Measurements from ENCODE around the gene DDX39A. TPM values are rescaled to one million over a fixed set of nuclear protein-coding genes. Genes with fewer than 3 reads are reported as not detected.

DDX39A gene
- total and polyA plus RNA-seq, 2 donors = 133 to 197 TPM

DNA sequence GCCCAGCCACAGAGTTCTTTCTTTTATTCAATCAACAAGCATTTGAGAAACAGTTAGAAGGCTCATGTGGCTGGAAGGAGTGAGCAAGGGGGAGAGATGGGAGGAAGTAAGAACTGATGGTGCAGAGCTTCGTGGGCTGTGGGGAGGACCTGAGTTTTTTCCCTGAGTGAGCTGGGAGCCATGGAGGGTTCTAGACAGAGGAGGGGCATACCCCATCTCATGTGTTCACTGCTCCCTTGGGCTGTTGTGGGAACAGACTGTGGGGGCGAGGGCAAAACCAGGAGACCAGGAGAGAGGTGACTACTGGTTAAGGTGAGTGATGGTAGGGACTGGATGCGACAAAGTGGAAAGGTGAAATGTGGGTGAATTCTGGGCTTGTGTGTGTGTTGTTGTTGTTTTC is 11.6 kb upstream of the DDX39A start:
- no peak overlapping the region for H3K27ac ChIP-seq (ENCODE audit: low read depth in 1 of 2, low read length in 1 of 2)
- H3K4me3 ChIP-seq (ENCODE audit: low read length in 2 of 2) = no peak overlapping the region
- WGBS = 74% methylated on average over 3 of the region's 3 CpGs
- peaks cover 0 to 4% of the 10 kb centered on the region in 2 donors for H3K9me3 ChIP-seq (ENCODE audit: control insufficient read depth in 2 of 2, insufficient read depth in 1 of 2, low read length in 1 of 2)
- peaks cover 9 to 30% of the 10 kb centered on the region in 2 donors for H3K4me1 ChIP-seq (ENCODE audit: control insufficient read depth in 2 of 2, insufficient read depth in 2 of 2, low read length in 2 of 2)
- H3K27me3 ChIP-seq (ENCODE audit: control insufficient read depth in 2 of 2, insufficient read depth in 1 of 2, low read length in 1 of 2) = peaks cover 0 to 10% of the 10 kb centered on the region in 2 donors
- H3K36me3 ChIP-seq (ENCODE audit: control insufficient read depth in 2 of 2, insufficient read depth in 2 of 2, low read length in 1 of 2) = peaks cover 0 to 4% of the 10 kb centered on the region in 2 donors
- DNase-seq (ENCODE audit: low read depth in 6 of 9, low spot score in 9 of 9) = no peak

DNA sequence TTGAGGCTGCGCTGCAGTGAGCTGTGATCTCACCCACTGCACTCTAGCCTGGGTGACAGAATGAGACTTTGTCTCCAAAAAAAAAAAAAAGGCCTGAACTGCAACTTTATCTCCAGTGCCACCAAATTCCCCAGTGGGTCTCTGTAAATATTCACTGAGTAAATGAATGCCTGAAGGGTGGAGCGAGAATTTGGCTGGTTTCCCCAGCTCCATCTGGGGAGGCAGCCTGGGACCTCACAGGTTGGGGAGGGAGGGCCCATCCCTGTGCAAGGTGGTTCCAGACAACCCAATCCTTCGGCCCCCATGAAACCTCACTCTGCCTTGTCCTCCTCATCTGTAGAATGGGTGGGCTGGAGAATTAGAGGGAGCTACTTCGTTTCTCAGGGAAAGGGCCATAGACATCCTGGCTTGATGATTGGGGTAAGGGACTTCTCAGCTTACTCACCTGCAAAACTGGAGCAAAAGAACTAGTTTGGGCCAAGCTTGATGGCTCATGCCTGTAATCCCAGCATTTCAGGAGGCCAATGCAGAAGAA is 9.8 kb upstream of the DDX39A start:
- Histone ChIP-seq H3K27me3 (ENCODE audit: control insufficient read depth in 2 of 2, insufficient read depth in 1 of 2, low read length in 1 of 2) (peaks cover 0 to 10% of the 10 kb centered on the region in 2 donors), H3K36me3 (ENCODE audit: control insufficient read depth in 2 of 2, insufficient read depth in 2 of 2, low read length in 1 of 2) (no peaks in the 10 kb centered on the region), H3K4me1 (ENCODE audit: control insufficient read depth in 2 of 2, insufficient read depth in 2 of 2, low read length in 2 of 2) (peaks cover 7 to 17% of the 10 kb centered on the region in 2 donors), H3K4me3 (ENCODE audit: low read length in 2 of 2) (no peak overlapping the region), H3K9me3 (ENCODE audit: control insufficient read depth in 2 of 2, insufficient read depth in 1 of 2, low read length in 1 of 2) (no peaks in the 10 kb centered on the region), H3K27ac (ENCODE audit: low read depth in 1 of 2, low read length in 1 of 2) (no peak overlapping the region)
- DNase-seq (ENCODE audit: low read depth in 6 of 9, low spot score in 9 of 9) = no peak
- 96% methylated on average over 4 of the region's 4 CpGs for WGBS

DNA sequence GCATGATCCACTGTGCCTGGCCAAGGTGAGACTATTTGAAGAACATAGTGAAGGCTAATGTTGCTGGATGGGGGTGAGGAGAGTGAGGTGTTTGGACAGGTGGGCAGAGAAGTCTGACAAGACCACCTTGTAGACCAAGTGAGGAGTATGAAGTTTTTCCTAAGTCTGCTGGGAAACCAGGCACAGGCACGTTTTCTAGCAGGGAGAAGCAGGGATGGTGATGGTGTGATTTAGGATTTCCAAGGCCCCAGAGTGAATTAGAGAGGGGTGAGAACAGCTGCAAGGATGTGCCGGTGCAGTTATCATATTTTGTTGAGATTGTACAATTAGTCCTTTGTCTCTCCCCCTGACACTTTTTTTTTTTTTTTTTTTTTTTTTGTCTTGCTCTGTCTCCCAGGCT is 8.3 kb upstream of the DDX39A start:
- WGBS = 89% methylated on average over 2 of the region's 2 CpGs
- H3K36me3 ChIP-seq (ENCODE audit: control insufficient read depth in 2 of 2, insufficient read depth in 2 of 2, low read length in 1 of 2) = no peaks in the 10 kb centered on the region
- DNase-seq (ENCODE audit: low read depth in 6 of 9, low spot score in 9 of 9) = no peak
- H3K4me1 ChIP-seq (ENCODE audit: control insufficient read depth in 2 of 2, insufficient read depth in 2 of 2, low read length in 2 of 2) = peaks cover 0 to 7% of the 10 kb centered on the region in 2 donors
- no peaks in the 10 kb centered on the region for H3K9me3 ChIP-seq (ENCODE audit: control insufficient read depth in 2 of 2, insufficient read depth in 1 of 2, low read length in 1 of 2)
- no peak overlapping the region for H3K27ac ChIP-seq (ENCODE audit: low read depth in 1 of 2, low read length in 1 of 2)
- peaks cover 0 to 10% of the 10 kb centered on the region in 2 donors for H3K27me3 ChIP-seq (ENCODE audit: control insufficient read depth in 2 of 2, insufficient read depth in 1 of 2, low read length in 1 of 2)
- H3K4me3 ChIP-seq (ENCODE audit: low read length in 2 of 2) = no peak overlapping the region

DNA sequence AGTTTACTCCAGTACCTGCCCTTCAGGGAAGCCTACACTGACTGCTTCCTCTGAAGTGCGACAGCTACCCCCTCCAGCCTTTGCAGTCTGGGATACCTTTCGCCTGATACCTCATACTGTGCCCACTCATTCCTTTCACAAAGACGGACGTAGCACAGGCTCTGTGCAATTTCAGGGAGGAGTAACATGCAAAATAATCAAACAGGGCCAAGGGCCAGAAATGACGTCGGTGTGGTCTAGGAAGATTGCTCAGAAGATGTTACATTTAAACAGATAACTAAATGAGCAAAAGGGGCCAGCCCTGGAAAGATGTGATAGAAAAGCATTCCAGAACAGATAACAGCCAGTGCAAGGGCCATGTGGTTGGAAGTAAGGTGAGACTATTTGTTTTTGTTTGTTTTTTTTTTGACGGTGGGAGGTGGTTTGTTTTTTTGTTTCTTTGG is 6.6 kb upstream of the DDX39A start:
- Histone ChIP-seq H3K4me3 (ENCODE audit: low read length in 2 of 2) (no peak overlapping the region), H3K27me3 (ENCODE audit: control insufficient read depth in 2 of 2, insufficient read depth in 1 of 2, low read length in 1 of 2) (peaks cover 0 to 2% of the 10 kb centered on the region in 2 donors), H3K27ac (ENCODE audit: low read depth in 1 of 2, low read length in 1 of 2) (no peak overlapping the region), H3K9me3 (ENCODE audit: control insufficient read depth in 2 of 2, insufficient read depth in 1 of 2, low read length in 1 of 2) (no peaks in the 10 kb centered on the region), H3K4me1 (ENCODE audit: control insufficient read depth in 2 of 2, insufficient read depth in 2 of 2, low read length in 2 of 2) (no peaks in the 10 kb centered on the region), H3K36me3 (ENCODE audit: control insufficient read depth in 2 of 2, insufficient read depth in 2 of 2, low read length in 1 of 2) (no peaks in the 10 kb centered on the region)
- 96% methylated on average over 7 of the region's 7 CpGs for WGBS
- no peak for DNase-seq (ENCODE audit: low read depth in 6 of 9, low spot score in 9 of 9)

DNA sequence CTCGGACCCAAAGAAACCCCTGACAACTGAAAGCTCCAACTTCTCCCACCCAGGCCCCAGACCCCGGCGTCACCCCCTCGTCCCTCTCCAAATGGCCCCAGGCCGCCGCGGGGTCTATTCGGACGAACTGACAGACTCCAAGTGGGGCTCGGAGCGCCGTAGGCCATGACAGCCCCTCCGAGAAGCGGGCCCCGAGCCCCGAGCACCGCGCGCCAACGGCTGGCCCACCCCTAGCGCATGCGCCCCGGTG is 360 bp downstream of the DDX39A start:
- DNase-seq (ENCODE audit: low read depth in 6 of 9, low spot score in 9 of 9) = peak in 1 of 9 donors; percentile 67
- Histone ChIP-seq H3K4me3 (ENCODE audit: low read length in 2 of 2) (peak overlapping the region; percentile 64 to 79), H3K4me1 (ENCODE audit: control insufficient read depth in 2 of 2, insufficient read depth in 2 of 2, low read length in 2 of 2) (peaks cover 15 to 33% of the 10 kb centered on the region in 2 donors), H3K27me3 (ENCODE audit: control insufficient read depth in 2 of 2, insufficient read depth in 1 of 2, low read length in 1 of 2) (no peaks in the 10 kb centered on the region), H3K27ac (ENCODE audit: low read depth in 1 of 2, low read length in 1 of 2) (peak overlapping the region; percentile 95 to 97), H3K36me3 (ENCODE audit: control insufficient read depth in 2 of 2, insufficient read depth in 2 of 2, low read length in 1 of 2) (peaks cover 11 to 31% of the 10 kb centered on the region in 2 donors), H3K9me3 (ENCODE audit: control insufficient read depth in 2 of 2, insufficient read depth in 1 of 2, low read length in 1 of 2) (peaks cover 0 to 6% of the 10 kb centered on the region in 2 donors)
- WGBS = under 1% methylated on average over 23 of the region's 23 CpGs

DNA sequence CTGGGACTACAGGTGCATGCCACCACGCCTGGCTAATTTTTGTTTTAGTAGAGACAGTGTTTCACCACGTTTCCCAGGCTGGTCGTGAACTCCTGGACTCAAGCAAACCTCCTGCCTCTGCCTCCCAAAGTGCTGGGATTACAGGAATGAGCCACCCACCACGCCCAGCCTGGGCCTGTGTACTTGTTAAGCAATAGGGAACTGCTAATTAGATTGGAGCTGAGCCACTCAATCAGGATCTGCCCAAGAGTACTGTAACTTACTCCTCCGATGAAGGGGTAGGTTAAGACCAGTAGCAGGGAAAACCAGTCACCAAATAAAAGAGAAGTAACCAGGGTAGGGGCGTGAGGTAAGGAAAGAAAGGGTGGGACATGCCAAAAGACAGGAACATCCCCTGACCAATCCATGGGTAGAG is 2.3 kb downstream of the DDX39A start:
- Histone ChIP-seq H3K27me3 (ENCODE audit: control insufficient read depth in 2 of 2, insufficient read depth in 1 of 2, low read length in 1 of 2) (no peaks in the 10 kb centered on the region), H3K9me3 (ENCODE audit: control insufficient read depth in 2 of 2, insufficient read depth in 1 of 2, low read length in 1 of 2) (peaks cover 0 to 6% of the 10 kb centered on the region in 2 donors), H3K4me1 (ENCODE audit: control insufficient read depth in 2 of 2, insufficient read depth in 2 of 2, low read length in 2 of 2) (peaks cover 15 to 36% of the 10 kb centered on the region in 2 donors), H3K27ac (ENCODE audit: low read depth in 1 of 2, low read length in 1 of 2) (no peak overlapping the region), H3K36me3 (ENCODE audit: control insufficient read depth in 2 of 2, insufficient read depth in 2 of 2, low read length in 1 of 2) (peaks cover 28 to 50% of the 10 kb centered on the region in 2 donors), H3K4me3 (ENCODE audit: low read length in 2 of 2) (no peak overlapping the region)
- DNase-seq (ENCODE audit: low read depth in 6 of 9, low spot score in 9 of 9) = no peak
- WGBS = 77% methylated on average over 6 of the region's 6 CpGs

DNA sequence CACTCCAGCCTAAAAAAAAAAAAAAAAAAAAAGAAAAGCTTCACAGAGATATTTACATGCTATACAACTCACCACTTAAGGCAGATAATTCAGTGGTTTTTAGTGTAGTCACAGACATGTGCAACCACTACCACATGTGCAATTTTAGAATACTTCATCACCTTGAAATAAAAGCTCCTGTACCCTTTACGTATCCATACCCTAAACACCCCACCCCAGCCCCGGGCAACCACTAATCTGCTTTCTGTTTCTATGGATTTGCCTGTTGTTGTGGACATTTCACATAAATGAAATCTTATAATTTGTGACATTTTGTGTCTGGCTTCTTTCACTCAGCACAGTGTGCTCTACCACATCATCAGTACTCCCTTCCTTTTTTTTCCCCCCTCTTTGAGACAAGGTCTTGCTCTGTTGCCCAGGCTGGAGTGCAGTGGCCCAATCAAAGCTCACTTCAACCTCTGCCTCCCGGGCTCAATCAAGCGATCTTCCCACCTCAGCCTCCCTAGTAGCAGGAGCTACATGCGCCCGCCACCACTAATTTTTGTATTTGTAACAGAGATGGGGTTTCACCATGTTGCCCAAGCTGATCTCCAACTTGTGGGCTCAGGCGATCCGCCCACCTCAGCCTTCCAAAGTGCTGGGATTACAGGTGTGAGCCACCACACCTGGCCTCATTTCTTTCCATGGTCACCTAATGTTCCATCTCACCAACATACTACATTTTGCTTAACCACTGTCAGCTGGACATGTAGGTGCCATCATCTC is 4.0 kb downstream of the DDX39A start:
- H3K4me1 ChIP-seq (ENCODE audit: control insufficient read depth in 2 of 2, insufficient read depth in 2 of 2, low read length in 2 of 2) = peaks cover 15 to 36% of the 10 kb centered on the region in 2 donors
- H3K36me3 ChIP-seq (ENCODE audit: control insufficient read depth in 2 of 2, insufficient read depth in 2 of 2, low read length in 1 of 2) = peaks cover 45 to 67% of the 10 kb centered on the region in 2 donors
- peaks cover 0 to 6% of the 10 kb centered on the region in 2 donors for H3K9me3 ChIP-seq (ENCODE audit: control insufficient read depth in 2 of 2, insufficient read depth in 1 of 2, low read length in 1 of 2)
- WGBS = 97% methylated on average over 8 of the region's 8 CpGs
- DNase-seq (ENCODE audit: low read depth in 6 of 9, low spot score in 9 of 9) = no peak
- H3K27ac ChIP-seq (ENCODE audit: low read depth in 1 of 2, low read length in 1 of 2) = no peak overlapping the region
- no peak overlapping the region for H3K4me3 ChIP-seq (ENCODE audit: low read length in 2 of 2)
- no peaks in the 10 kb centered on the region for H3K27me3 ChIP-seq (ENCODE audit: control insufficient read depth in 2 of 2, insufficient read depth in 1 of 2, low read length in 1 of 2)

DNA sequence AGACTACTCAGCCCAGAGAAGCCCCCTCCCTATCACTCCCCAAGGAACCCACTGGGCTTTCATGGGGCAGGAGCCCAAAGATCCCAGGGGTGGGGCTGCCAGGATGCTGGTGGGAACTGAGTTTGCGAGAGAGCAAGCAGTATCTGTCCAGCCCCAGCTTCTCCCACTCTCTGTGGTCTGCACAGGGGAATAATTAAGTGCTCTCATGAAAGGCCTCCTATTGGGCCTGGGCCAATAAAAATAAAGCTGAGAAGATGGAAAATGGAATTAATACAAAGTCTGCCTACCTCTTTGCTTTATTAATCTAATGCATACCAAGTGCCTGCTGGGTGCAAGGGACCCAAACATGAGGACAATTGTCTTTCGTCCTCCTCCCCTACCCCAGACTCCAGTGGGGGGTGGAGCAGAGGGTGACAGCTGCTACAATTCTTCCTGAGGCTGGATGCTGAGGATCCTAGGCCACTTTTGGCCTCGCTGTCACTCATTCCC is 5.4 kb downstream of the DDX39A start:
- no peak for DNase-seq (ENCODE audit: low read depth in 6 of 9, low spot score in 9 of 9)
- Histone ChIP-seq H3K36me3 (ENCODE audit: control insufficient read depth in 2 of 2, insufficient read depth in 2 of 2, low read length in 1 of 2) (peaks cover 59 to 80% of the 10 kb centered on the region in 2 donors), H3K4me3 (ENCODE audit: low read length in 2 of 2) (no peak overlapping the region), H3K27me3 (ENCODE audit: control insufficient read depth in 2 of 2, insufficient read depth in 1 of 2, low read length in 1 of 2) (no peaks in the 10 kb centered on the region), H3K4me1 (ENCODE audit: control insufficient read depth in 2 of 2, insufficient read depth in 2 of 2, low read length in 2 of 2) (peaks cover 13 to 29% of the 10 kb centered on the region in 2 donors), H3K9me3 (ENCODE audit: control insufficient read depth in 2 of 2, insufficient read depth in 1 of 2, low read length in 1 of 2) (peaks cover 0 to 2% of the 10 kb centered on the region in 2 donors), H3K27ac (ENCODE audit: low read depth in 1 of 2, low read length in 1 of 2) (no peak overlapping the region)
- WGBS = 94% methylated on average over 3 of the region's 3 CpGs

DNA sequence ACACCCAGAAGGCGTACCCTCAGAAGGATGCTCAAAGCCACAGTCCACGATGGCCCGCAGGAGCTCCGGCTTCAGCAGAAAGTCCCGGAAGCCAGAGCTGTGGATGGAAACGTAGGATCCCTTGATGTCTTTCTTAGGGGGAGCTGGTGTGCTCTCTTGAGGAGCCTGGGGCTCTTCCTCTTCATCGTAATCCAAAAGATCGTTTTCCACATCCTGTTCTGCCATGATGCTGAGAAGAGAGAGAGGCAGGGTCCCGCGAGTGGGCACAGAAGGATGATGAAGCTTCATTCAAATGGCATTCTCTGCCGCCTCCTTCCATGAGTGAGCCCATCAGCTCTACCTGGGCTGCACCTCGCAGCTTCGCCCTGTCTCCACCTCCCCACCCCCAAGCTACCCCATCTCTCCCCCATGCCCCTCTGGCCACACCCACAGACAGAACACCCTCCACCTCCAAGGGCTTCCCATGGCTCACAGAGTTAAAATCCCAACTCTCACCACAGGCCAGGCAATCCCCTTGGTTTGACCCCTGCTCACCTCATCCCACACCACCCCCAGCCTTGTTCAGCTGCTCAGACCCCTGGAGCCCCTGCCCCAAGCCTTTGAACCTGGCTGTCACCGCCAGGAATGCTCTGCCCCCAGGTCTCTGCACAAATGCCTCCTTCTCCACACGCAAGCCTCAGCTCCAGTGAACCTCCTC is 6.0 kb downstream of the DDX39A start:
- 94% methylated on average over 15 of the region's 15 CpGs for WGBS
- Histone ChIP-seq H3K36me3 (ENCODE audit: control insufficient read depth in 2 of 2, insufficient read depth in 2 of 2, low read length in 1 of 2) (peaks cover 65 to 86% of the 10 kb centered on the region in 2 donors), H3K27me3 (ENCODE audit: control insufficient read depth in 2 of 2, insufficient read depth in 1 of 2, low read length in 1 of 2) (no peaks in the 10 kb centered on the region), H3K4me3 (ENCODE audit: low read length in 2 of 2) (no peak overlapping the region), H3K9me3 (ENCODE audit: control insufficient read depth in 2 of 2, insufficient read depth in 1 of 2, low read length in 1 of 2) (peaks cover 0 to 2% of the 10 kb centered on the region in 2 donors), H3K27ac (ENCODE audit: low read depth in 1 of 2, low read length in 1 of 2) (no peak overlapping the region), H3K4me1 (ENCODE audit: control insufficient read depth in 2 of 2, insufficient read depth in 2 of 2, low read length in 2 of 2) (peaks cover 13 to 29% of the 10 kb centered on the region in 2 donors)
- DNase-seq (ENCODE audit: low read depth in 6 of 9, low spot score in 9 of 9) = no peak
